HepG2 (cell line): ENCODE measurements around the gene BFAR. TPM values are rescaled to one million over a fixed set of nuclear protein-coding genes. Genes with fewer than 3 reads are reported as not detected.
A peak's percentile ranks its signal among the peaks of the same experiment; 100 is the strongest.

Experiments
- BCL3 ChIP-seq: sonication (generic); formaldehyde crosslinking; IDR thresholded peaks from 2 replicates; pipeline ENCODE4 v1.5.1; 2020; ENCODE audit warnings: mild to moderate bottlenecking, missing genetic modification reagents, moderate library complexity
- ETV5 ChIP-seq: IDR thresholded peaks from 2 replicates; pipeline ENCODE4 v1.6.1; 2018; ENCODE audit warnings: missing biosample characterization, missing genetic modification reagents, inconsistent platforms, borderline replicate concordance
- KDM5A ChIP-seq: fragments of 200-600 bp; sonication (generic); IDR thresholded peaks from 2 replicates; pipeline ENCODE4 v1.7.0; 2018; ENCODE audit warnings: antibody characterized with exemption, mild to moderate bottlenecking, low read length, borderline replicate concordance
- NR1H2 ChIP-seq: sonication (generic); formaldehyde crosslinking; IDR thresholded peaks from 2 replicates; pipeline ENCODE4 v1.8.1; 2022; ENCODE audit warnings: low read depth, missing genetic modification reagents, borderline replicate concordance
- PLSCR1 ChIP-seq: sonication (generic); formaldehyde crosslinking; IDR thresholded peaks from 2 replicates; pipeline ENCODE4 v1.5.0; 2020; ENCODE audit warnings: missing genetic modification reagents, mild to moderate bottlenecking, borderline replicate concordance
- PRDM4 ChIP-seq: sonication (generic); formaldehyde crosslinking; IDR thresholded peaks from 2 replicates; pipeline ENCODE4 v1.9.0; 2021; ENCODE audit warnings: missing genetic modification reagents, borderline replicate concordance
- SYNCRIP ChIP-seq: fragments of 200-400 bp; formaldehyde crosslinking; IDR thresholded peaks from 2 replicates; pipeline ENCODE4 v1.6.1; 2018; ENCODE audit warnings: mild to moderate bottlenecking, low read depth, low read length; ENCODE audit not compliant: insufficient read depth
- ZBTB10 ChIP-seq: sonication (generic); formaldehyde crosslinking; IDR thresholded peaks from 2 replicates; pipeline ENCODE4 v1.4.0; 2020; ENCODE audit warnings: missing genetic modification reagents, borderline replicate concordance
- ZBTB38 ChIP-seq: sonication (generic); formaldehyde crosslinking; IDR thresholded peaks from 2 replicates; pipeline ENCODE4 v1.5.1; 2020; ENCODE audit warnings: mild to moderate bottlenecking, missing genetic modification reagents
- ZNF280D ChIP-seq: sonication (generic); formaldehyde crosslinking; IDR thresholded peaks from 2 replicates; pipeline ENCODE4 v1.5.1; 2020; ENCODE audit warnings: mild to moderate bottlenecking, missing genetic modification reagents
- ZNF282 ChIP-seq: fragments of 450-650 bp; IDR thresholded peaks from 2 replicates; pipeline ENCODE4 v1.6.1; 2018; ENCODE audit not compliant: partially characterized antibody
- ZNF512 ChIP-seq: sonication (generic); formaldehyde crosslinking; IDR thresholded peaks from 2 replicates; pipeline ENCODE4 v1.4.0; 2020; ENCODE audit warnings: mild to moderate bottlenecking, missing genetic modification reagents
- ZNF576 ChIP-seq: sonication (generic); formaldehyde crosslinking; IDR thresholded peaks from 2 replicates; pipeline ENCODE4 v1.4.0; 2020; ENCODE audit warnings: mild to moderate bottlenecking, missing genetic modification reagents
- polyA plus RNA-seq, 8 experiments: library from polyadenylated mRNA; depleted of rRNA in 3 of 8; stranded (reverse) in 7 of 8; unstranded in 1 of 8; fragments of >200 nt; fragmentation: Illumina TruSeq in 4 of 8; extraction: Trizol in 4 of 8; gene quantifications; 2 replicates each; pipeline versions ENCODE4 v1.2.1 to v1.2.3, GENCODE V29; 2011 to 2016; ENCODE audit warnings: low read depth in 4 of 8, missing spikeins in 1 of 8, mixed read lengths in 1 of 8; ENCODE audit not compliant: insufficient read depth in 1 of 8
- total RNA-seq, 5 experiments: library from RNA; depleted of rRNA; stranded (reverse); fragments of >200 nt; fragmentation: Illumina TruSeq; extraction: Trizol; gene quantifications; 2 replicates each; pipeline ENCODE4 v1.2.3, GENCODE V29; 2016; ENCODE audit warnings: low read depth in 1 of 5

BFAR gene
- total and polyA plus RNA-seq, 2 of the 13 experiments (the other 11 are each of a cell fraction or from before 2014, with no cell fraction given), result 96.9 to 120 TPM

GRCh38 chr16:14632693-14633569 lies at the start of gene BFAR (continued):
- TF ChIP-seq ZNF576 (CRISPR knock-in tag) (no peak), ZNF512 (CRISPR knock-in tag) (no peak), KDM5A (peak; percentile 89), BCL3 (CRISPR knock-in tag) (peak; percentile 82), ETV5 (peak; percentile 89), ZBTB10 (CRISPR knock-in tag) (peak; percentile 58; the same call in 1 of the 2 replicates), PLSCR1 (CRISPR knock-in tag) (no peak), ZNF280D (CRISPR knock-in tag) (0 out of 2 replicates have a peak, but pooled peaks have one; percentile 7), NR1H2 (CRISPR knock-in tag) (no peak; the same call in 1 of the 2 replicates), SYNCRIP (no peak), ZNF282 (no peak), PRDM4 (peak; percentile 70; the same call in 1 of the 2 replicates), ZBTB38 (CRISPR knock-in tag) (peak; percentile 92)
